NCI-H82 treated with DMSO at 0.1 percent for 48 hours (cell line): Measurements from ENCODE around the gene NUP160.
"Not testable (repeated sequence)": the region's sequence is repeated elsewhere in the genome, so short reads cannot be mapped to it uniquely, and the experiment has no call there.

ENCODE experiments used
- DNase-seq: peaks from one replicate; lab custom pipeline; 2025; ENCODE audit not compliant: unreplicated experiment; lab: John Stamatoyannopoulos, UW

The NUP160 gene

DNA sequence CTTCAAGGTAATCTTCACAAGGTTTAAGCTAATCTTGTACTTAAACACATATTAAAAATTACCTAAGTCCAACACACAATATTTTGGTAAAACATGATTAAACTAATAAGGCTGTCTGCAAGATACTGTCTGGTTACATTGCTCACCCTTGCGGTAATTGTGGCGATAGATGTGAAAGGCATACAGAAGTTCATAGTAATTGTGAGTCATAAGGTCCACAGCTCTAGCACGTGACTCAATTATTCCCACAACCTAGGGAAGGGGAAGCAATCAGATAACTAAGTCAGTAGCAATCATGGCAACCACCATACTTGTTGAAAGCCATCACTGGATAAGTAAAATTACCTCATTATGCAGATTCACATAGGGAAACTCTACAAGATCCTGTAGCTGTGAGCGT is 50.5 kb downstream of the NUP160 start:
- no peak for DNase-seq

GRCh38 chr11:47791774-47792430 is 56.2 kb downstream of the NUP160 start:
- no peak for DNase-seq

GRCh38 chr11:47790017-47790416 is 58.1 kb downstream of the NUP160 start:
- DNase-seq = not testable (repeated sequence)

GRCh38 chr11:47788181-47788580 is 60.0 kb downstream of the NUP160 start:
- DNase-seq = no peak

- no peak for DNase-seq
Measured at GRCh38 chr11:47786373-47786772, 61.8 kb downstream of the NUP160 start.

- DNase-seq = no peak
Measured at GRCh38 chr11:47784785-47785381, 63.3 kb downstream of the NUP160 start.

GRCh38 chr11:47783087-47783610 is 65.0 kb downstream of the NUP160 start:
- no peak for DNase-seq

GRCh38 chr11:47778878-47779483 is 69.2 kb downstream of the NUP160 start:
- no peak for DNase-seq

- DNase-seq = peak; percentile 57
Measured at GRCh38 chr11:47775240-47775869, 72.8 kb downstream of the NUP160 start.

DNA sequence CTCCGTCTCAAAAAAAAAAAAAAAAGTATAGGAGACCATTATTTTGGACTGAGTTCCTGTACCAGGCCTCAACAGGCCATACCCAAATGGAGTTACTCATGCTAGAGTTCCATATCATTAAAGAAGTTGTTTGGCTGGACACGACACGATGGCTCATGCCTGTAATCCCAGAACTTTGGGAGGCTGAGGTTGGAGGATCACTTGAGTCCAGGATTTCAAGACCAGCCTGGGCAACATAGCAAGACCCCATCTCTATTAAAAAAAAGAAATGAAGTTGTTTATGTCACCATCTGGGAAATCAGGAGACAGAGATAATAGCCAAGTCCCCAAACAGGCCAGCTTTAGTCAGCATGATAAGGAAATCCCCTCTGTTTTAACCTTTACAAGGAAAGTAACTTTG is 74.3 kb downstream of the NUP160 start:
- no peak for DNase-seq

- DNase-seq = not testable (repeated sequence)
Measured at GRCh38 chr11:47769556-47769955, 78.6 kb downstream of the NUP160 start.

- no peak for DNase-seq
Measured at GRCh38 chr11:47768101-47768612, 80.0 kb downstream of the NUP160 start.

DNA sequence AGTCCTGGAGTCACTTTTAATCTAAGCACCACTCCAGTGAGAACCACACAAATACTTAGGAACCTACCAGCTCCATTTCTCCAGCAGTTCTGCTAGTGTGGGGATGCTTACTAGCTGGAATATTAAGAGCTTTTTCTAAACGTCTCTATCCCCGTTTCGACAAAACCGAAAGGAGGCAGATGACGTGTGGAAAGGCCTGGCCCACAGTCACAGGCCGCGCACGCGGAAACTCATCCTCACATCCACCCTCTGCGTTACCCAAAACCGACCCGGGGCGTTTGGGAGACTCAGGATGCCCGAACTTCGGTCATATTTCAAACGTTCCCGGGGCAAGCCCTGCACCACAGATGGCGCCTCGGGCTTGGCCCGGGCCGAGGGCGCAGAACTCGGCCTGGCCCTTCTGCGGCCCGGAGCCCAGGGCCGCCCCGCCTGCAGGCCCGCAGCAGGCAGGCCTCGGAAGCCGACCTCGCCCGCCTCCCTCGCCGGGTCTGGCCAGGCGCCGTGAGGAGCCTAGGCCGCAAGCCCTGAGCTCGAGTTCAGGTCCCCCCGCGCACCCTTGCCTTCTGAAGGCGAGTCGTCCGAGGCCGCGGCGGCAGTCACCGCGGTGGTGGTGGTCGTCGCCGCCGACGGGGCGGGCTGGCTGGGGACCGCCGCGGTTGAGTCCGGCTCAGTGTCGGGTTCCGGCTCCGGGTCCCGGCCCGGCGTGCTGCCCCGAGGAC is 81.5 kb downstream of the NUP160 start:
- DNase-seq = no peak

GRCh38 chr11:47765086-47765485 is 83.1 kb downstream of the NUP160 start:
- no peak for DNase-seq

GRCh38 chr11:47759291-47759690 is 88.9 kb downstream of the NUP160 start:
- DNase-seq = not testable (repeated sequence)

DNA sequence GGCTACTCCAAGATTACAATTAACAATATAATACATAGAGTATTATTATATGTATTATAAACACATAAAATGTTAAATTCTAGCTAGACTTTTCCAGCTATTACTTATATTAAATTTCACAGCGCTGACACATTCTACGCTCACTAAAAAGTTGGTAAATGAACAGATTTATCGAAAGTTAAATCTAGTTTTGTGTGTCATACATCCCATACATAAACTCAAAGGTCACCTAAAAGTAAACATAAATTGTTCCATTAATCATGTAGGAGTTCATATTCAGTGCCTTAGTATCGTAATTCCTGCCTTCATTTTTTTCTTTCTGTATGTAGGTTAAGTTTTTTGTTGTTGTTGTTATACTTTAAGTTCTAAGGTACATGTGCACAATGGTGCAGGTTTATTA is 91.9 kb downstream of the NUP160 start:
- DNase-seq = no peak

- no peak for DNase-seq
Measured at GRCh38 chr11:47750725-47751124, 97.4 kb downstream of the NUP160 start.

DNA sequence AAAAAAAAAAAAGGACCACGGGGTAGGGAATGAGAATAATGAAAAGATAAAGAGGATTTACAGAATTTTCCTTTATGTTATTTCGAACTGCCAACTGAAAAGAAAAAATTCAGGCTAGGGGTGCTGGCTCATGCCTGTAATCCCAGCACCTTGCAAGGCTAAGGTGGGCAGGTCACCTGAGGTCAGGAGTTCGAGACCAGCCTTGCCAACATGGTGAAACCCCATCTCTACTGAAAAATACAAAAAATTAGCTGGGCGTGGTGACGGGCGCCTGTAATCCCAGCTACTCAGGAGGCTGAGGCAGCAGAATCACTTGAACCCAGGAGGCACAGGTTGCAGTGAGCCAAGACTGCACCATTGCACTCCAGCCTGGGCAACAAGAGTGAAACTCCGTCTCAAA is 105.7 kb downstream of the NUP160 start:
- DNase-seq = not testable (repeated sequence)

DNA sequence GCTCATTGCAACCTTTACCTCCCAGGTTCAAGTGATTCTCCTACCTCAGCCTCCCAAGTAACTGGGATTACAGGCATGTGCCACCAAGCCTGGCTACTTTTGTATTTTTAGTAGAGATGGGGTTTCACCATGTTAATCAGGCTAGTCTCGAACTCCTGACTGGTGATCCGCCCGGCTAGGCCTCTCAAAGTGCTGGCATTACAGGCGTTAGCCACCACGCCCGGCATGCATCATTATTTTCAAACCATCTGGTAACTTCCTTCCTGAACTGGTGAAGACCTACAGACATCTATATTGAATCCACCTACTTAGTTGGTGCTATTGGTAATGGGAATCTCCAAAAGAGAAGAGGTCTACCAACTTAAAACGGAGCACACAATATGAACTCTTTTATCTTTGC is 110.3 kb downstream of the NUP160 start:
- not testable (repeated sequence) for DNase-seq

- DNase-seq = no peak
Measured at GRCh38 chr11:47732271-47732670, 115.9 kb downstream of the NUP160 start.

GRCh38 chr11:47731475-47731874 is 116.7 kb downstream of the NUP160 start:
- DNase-seq = no peak
